ENCODE data around the gene FAM3B.
"Not testable (repeated sequence)": the region's sequence is repeated elsewhere in the genome, so short reads cannot be mapped to it uniquely, and the experiment has no call there.

Gene FAM3B

GRCh38 chr21:41350436-41351155, 34.0 kb downstream of the FAM3B start:
- DNase-seq: no peak

- no peak for DNase-seq
Observed at GRCh38 chr21:41357546-41357945, 40.9 kb downstream of the FAM3B start.

- DNase-seq: no peak
Observed at GRCh38 chr21:41358193-41359166, 41.9 kb downstream of the FAM3B start.

GRCh38 chr21:41359286-41359685, 42.7 kb downstream of the FAM3B start:
- no peak for DNase-seq

GRCh38 chr21:41359754-41360071, 43.1 kb downstream of the FAM3B start:
- not testable (repeated sequence) for DNase-seq

GRCh38 chr21:41360072-41360821, 43.6 kb downstream of the FAM3B start:
- DNase-seq: no peak

GRCh38 chr21:41361053-41361785, 44.6 kb downstream of the FAM3B start:
- no peak for DNase-seq

- DNase-seq: peak; percentile 69
Observed at GRCh38 chr21:41361786-41362604, 45.4 kb downstream of the FAM3B start, which contains the start of gene MX2. TSS of gene MX2 (plus strand) at chr21:41362027. CDS start at chr21:41376907, 14,880 bp downstream.

- DNase-seq: no peak
Observed at GRCh38 chr21:41362605-41363369, 46.2 kb downstream of the FAM3B start.

GRCh38 chr21:41363370-41364270, 47.0 kb downstream of the FAM3B start:
- DNase-seq: no peak

GRCh38 chr21:41364308-41364707, 47.7 kb downstream of the FAM3B start:
- no peak for DNase-seq

- DNase-seq: no peak
Observed at GRCh38 chr21:41365377-41366107, 48.9 kb downstream of the FAM3B start.

GRCh38 chr21:41366522-41367151, 50.0 kb downstream of the FAM3B start:
- DNase-seq: no peak

- DNase-seq: no peak
Observed at GRCh38 chr21:41367301-41367944, 50.8 kb downstream of the FAM3B start.

GRCh38 chr21:41367945-41368734, 51.5 kb downstream of the FAM3B start:
- no peak for DNase-seq

GRCh38 chr21:41368735-41369104, 52.1 kb downstream of the FAM3B start:
- no peak for DNase-seq
